H4 (cell line): ENCODE results near the gene COL15A1. TPM values are rescaled to one million over a fixed set of nuclear protein-coding genes. Genes with fewer than 3 reads are reported as not detected.

Source experiments
- DNase-seq: peaks from one replicate; pipeline ENCODE4 v3.0.0-alpha.2; 2015; ENCODE audit warnings: low spot score
- total RNA-seq: library from RNA; depleted of rRNA; stranded (reverse); fragments of >200 nt; shearing (Covaris generic); gene quantifications from 2 replicates; pipeline ENCODE4 v1.2.3, GENCODE V29; 2014

COL15A1 gene
- total RNA-seq, 1 experiment from 2014 or later = 1.8 TPM

DNA sequence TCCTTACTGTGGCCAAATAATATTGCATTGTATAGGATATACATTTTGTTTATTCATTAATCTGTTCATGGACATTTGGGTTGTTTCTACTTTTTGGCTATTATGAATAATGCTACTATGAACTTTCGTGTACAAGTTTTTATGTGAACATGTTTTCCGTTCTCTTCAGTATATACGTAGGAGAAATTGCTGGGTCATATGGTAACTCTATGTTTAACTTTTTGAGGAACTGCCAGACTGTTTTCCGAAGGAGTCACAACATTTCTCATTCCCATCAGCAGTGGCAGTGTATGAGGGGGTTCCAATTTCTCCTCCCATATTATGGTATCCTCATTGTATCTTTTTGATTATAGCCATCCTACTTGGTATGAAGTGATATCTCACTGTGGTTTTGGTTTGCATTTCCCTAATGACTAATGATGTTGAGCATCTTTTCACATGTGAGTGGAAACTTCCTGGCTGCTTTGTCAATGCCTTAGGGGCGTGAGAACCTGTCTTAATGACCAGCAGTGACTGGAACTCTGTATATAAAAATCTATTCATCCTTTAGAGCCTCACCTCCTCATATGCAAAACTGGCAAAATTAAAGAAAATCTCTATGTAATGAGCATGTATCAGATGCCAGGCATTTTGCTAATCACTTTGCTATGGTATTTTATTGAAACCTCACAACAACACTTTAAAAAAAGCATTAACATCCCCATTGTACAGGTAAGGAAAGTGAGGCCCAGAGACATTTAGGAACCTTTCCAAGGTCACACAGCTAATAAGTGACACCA lies 113.4 kb downstream of the COL15A1 start:
- DNase-seq = peak; percentile 60

DNA sequence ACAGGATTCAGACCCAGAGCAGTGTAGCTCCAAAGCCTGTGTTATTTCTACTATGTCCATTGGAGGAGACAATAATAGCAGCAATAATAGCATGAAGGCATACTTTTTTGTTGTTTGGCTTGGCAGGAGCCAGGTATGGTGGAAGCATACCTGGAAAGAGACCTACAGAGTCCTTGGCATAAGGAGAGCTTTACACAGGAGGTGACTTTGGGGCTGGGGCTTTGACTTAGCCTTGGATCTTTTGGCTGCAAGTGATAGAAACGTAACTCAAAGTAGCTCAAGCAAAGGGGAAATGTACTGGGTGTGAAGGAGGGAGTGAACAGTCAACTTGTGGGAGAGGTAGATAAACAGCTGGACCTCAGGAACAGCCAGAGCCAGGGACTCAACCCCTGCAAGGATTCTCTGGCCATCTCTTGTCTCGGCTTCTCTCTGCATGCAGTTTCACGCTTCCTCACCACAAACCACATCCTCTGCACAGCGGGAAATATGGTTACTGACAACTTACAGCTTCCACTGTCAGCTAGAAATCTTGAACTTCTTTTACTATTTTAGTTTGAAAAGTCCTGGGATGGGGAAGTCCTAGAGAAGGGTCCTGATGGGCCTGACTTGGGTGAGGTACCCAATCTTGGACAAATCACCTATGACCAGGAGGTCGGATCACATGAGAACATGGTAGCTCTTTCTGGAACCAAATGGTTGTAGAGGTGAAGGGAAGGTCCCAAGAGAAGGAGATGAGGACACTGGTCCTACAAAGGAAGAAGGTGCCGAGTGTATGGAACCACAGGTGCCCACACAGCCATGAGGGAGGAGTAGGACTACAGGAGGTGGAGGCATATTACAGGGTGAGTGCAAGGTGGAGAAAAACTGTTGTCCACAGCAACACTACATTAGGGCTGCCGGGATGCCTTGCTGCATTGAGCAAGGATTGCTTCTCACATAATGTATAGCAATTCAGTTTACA lies 114.2 kb downstream of the COL15A1 start:
- DNase-seq = peak; percentile 86

DNA sequence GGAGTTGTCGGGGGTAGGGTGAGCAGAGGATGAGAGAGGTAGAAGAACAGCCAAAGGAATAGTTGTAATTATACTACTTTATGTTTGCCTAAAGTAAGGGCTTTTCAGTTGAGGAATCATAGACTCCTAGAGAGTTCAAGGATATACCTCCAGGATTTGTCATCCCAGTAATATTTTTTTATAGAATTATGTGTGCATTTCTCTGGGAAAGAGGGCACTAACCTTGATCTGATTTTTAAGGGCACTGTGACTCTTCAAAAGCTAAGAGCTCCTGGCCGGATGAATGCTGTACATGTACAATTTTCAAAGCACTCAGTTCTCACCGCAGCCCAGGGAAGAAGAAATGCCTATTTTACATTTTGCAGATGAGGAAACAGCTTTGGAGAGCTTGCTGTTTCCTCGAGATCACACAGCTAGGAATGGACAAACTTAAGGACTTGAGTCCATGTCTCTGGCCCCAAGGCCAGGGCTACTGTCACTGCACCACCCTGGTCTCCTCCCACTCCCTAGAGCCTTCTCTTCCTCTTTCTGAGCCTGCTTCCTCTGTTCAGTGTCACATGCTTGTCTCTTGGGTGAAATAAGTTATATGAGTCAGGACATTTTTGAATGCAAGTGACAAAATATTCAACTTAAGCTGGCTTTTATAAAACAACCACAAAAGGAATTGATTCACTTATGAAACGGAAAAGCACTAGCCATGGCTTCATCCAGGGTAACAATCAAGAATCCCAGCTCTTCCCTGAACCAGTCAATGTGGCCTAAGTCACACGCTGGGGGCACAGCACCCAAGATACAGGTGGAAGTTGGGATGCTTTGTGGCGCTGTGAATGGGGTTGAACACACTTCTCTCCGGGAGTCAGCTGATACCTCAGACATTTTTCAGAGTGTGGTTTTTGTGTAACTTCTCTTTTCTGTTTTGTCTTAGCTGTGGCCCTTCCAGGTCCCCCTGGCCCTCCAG lies 115.5 kb downstream of the COL15A1 start:
- DNase-seq = no peak

DNA sequence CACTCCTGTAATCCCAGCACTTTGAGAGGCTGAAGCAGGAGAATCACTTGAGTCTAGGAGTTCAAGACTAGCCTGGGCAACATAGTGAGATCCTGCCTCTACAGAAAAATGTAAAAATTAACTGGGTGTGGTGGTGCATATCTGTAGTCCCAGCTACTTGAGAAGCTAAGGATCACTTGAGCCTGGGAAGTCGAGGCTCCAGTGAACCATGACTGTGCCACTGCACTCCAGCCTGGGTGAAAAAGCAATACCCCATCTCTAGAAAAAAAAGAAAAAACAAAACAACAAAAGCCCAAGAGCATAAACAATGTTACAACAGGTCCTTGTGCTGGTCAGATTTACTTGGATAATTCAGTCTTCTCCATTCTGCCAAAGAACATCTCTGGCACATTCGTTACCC lies 116.9 kb downstream of the COL15A1 start:
- no peak for DNase-seq

DNA sequence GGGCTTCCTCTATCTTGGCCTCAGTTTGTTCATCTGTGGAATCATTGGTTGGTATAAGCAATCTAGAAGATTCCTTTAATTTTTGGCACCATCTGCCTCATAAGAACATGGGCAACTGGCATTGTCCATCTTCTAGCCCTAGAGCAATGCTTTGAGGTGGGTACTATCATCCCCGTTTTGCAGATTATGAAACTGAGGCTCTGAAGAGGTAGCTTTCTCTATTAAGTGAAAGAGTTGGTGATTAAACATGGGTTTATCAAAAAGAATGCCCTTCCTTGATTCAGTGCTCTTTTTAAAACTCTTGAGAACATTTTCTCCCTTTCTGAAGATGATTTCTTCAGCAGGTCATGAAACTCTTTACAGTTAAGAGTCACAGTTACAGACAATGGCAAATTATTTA lies 118.8 kb downstream of the COL15A1 start:
- no peak for DNase-seq

DNA sequence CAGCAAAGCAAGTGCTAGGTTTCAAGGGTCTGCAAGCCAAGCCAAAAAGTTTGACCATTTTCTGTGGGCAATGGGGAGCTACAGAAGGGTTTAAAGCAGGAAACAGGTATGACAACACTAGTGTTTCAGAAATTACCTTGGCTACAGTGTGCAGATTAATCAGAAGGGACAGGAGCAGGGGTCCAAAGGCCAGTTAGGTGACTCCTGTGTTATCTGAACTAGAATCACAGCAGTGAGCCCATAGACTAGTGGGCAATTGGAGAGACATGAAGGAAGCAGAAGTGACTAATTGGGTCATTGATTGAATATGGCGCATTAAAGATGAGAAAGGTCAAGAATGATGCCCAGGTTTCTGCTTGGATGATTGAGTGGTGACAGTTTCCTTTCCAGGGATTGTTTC lies 119.8 kb downstream of the COL15A1 start:
- DNase-seq = no peak

DNA sequence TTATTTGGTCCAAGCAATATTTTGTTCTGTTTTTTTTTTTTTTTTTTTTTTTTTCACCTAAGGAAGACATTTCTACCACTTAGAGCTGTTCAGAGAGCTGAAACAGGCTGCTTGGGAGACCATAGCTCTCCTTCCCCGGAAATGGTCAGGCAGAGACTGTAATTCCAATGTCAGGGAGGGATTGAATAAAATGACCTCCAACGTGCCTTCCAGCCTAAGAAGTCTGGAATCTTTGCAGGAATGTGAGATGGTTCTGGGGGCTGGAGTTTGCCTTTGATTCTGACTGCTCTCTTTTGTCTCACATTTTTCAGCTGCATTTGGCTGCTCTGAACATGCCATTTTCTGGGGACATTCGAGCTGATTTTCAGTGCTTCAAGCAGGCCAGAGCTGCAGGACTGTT lies 122.9 kb downstream of the COL15A1 start:
- no peak for DNase-seq

DNA sequence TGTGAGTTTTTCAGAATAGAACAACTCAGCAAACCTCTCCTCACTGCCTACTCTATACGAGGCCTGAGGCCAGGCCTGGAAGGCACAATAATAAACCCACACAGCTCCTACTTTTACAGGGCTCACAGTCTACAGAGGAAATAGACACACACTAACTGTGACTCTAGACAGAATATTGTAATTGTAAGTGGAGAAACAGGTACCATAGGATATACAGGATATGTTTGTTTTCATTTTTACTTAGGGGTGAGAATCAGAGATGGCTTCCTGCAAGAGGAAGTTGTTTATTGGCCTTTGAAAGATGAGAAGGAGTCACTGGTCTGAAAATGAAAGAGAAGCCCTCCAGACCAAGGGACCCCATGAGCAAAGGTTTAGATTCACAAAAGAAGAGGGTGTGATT lies 125.4 kb downstream of the COL15A1 start:
- no peak for DNase-seq

DNA sequence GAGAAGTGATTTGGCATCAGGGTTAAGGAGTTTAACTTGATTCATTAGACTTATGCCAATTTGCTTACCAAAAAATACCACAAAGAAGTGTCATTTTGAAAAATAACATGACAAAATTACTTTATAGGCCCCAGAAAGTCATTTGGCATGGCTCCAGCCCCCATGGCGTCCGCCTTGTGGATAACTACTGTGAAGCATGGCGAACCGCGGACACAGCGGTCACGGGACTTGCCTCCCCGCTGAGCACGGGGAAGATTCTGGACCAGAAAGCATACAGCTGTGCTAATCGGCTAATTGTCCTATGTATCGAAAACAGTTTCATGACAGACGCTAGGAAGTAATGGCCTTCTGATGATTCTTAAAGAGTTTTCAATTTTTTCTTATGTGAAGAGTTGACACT lies 125.8 kb downstream of the COL15A1 start:
- no peak for DNase-seq

DNA sequence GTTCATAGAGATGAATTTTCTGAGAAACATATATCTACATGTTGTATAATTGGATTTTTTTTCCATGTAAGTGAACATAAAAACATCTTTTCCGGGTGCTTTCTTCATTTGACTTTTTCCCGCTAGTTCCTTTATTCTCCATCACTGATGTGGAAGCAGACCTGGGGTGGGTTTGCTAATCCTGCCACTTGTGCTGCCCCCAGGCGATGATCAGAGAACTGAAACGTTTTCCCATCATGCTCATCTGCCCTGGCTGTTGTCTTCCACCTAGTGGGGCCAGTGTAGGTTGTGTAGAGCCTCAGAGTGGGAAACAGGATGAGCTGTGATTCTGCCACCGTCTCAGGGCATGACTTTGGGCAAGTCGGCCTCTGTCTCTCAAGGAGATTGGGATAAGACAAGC lies 127.0 kb downstream of the COL15A1 start:
- no peak for DNase-seq

DNA sequence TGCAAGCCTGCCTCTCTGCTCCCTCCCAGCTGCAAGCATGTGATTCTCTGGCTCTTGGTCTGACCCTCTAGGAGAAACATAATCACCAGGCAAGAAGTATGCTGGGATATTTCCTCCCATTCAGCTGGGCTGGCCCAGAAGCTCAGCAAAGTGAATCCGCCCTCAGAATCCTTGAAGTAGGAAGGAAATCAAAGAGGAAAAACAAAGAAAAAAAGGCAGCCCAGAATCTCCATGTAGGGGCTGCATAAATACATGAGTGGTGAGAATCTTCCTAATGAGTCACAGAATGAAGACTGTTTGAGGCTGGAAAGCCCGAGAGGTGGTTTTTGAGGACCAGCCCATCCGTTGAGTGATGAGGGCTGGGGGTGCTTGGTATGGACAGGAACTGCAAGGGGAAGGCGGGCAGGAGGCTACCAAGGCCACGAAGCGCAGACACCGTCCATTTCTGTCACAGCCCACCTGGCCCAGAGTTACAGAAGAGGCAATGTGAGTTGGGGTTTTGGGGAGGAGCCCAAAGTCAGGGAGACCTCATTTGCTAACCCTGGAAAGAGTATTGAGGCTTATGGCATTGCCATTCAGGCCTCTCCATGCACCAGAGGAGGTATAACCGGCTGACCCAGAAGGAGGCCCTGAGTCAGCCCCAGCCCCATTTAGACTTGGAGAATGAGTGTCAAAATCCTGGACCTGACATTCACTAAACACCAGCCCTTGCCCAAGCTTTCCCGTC lies 127.8 kb downstream of the COL15A1 start:
- no peak for DNase-seq

DNA sequence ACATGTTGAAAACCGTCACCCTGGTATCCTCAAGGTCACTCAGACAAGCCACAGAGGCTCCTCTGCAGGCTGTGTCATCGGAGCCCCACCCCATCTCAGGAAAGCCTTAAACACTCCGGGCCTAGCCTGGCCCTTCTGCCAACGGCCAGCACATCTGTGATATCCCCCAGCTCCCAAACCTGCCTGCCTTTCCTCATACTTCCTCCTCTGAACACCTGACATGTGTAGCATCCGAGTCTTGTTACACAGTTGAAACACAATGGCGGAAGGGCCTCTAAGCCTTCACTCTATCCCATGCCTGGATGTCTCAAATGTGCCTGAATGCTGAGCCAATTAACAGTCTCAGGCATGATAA lies 128.3 kb downstream of the COL15A1 start:
- no peak for DNase-seq

DNA sequence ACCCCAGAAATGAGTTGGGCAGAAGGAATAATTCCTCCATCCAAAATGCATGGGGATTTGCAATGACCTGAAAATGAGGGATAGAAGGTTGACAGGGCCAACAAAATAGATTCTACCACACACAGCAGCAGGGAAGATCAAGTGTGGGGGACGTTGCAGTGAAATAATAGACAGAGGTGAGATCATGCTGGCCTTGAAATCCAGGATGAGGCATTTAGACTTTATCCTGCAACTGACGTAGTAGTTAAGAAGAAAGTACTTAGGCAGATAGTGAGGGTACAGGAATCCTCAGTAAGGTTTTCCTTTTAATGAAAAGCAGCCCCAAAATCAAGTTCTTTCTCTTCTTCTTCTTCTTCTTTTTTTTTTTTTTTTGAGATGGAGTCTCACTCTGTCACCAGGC lies 129.6 kb downstream of the COL15A1 start:
- no peak for DNase-seq

DNA sequence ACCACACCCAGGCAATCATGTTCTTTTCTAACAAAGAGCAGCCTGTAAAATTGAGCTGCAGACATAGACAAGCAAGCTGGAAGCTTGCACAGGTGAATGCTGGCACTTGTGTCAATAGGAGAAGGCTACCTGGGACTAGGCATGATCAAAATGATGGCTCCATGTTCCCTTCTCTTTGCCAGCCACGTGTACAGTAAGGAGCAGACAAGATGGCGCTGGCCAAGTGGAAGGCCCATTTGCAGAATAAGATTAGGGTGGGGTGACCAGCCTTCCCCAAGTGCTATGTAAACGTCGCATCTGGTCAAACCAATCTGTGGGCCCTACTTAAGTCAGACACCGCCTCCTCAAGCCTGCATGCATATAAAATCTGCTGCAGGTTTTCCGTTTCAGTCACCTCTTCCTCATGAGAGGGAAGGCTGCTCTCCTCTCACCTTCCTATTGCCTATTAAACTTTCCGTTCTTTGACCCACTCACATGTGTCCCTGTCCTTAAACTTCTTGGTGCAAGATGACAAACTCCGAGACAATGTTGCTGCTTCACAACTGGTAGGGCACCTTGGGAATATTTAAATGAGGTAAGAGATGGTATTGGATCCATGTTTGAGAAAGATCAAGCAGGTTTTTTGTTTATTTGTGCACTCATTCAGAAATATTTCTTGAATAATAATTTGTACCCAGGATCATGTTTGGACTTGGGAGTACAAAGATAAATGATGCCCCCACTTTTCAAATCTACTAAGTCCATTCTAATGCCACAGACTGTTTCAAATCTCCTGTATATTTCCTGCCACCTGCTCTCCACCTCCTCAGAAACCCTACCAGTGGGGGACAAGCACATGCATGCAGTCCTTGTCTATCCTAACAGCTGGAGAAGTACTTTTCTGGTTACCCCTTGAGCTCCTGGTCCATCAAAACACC lies 130.5 kb downstream of the COL15A1 start:
- no peak for DNase-seq

DNA sequence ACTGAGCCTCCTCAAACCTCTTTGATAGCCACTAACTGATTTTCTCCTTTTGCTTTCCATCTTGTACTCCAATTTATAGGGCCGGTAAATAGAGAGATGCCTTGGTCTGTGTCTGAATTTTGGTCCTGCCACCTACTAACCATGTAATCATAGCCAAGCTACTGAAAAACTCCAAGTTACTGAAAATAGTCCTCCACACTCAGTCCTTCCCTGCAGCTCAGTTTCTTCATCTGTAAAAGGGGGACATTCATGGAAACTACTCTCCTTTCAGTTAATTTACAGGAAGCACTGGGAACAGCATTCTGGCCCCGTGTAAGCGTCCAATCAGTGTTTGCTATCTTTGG lies 131.2 kb downstream of the COL15A1 start:
- DNase-seq = no peak

DNA sequence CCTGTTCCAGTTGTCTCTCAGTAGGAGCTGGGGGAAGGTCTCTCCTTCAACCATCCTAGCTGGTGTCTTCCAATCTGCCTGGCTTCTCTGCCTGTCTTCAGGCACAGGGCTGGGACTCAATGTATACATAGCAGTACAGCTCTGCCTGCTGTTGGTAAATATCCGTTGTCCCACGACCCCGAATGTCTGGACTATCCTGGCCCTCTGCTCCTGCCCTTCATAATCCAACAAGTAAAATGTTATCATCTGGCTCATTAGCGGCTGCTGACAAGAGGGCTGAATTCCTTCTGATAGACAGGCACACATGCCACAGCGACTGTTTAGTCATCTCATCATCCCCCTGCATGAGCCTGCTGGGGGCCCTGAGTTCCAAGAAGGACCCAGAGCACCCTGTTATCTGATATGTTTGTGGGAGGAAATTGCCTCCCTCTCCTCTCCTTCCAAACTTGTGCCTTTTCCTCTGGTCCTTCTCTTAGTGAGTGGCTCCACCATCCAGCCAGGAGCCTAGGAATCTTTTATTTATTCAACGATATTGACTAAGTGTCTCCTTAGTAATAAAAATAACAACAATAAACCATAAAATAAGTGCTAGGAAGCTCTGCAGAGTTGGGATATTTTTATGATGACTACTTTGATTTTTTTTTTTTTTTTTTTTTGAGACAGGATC lies 131.7 kb downstream of the COL15A1 start:
- DNase-seq = no peak

DNA sequence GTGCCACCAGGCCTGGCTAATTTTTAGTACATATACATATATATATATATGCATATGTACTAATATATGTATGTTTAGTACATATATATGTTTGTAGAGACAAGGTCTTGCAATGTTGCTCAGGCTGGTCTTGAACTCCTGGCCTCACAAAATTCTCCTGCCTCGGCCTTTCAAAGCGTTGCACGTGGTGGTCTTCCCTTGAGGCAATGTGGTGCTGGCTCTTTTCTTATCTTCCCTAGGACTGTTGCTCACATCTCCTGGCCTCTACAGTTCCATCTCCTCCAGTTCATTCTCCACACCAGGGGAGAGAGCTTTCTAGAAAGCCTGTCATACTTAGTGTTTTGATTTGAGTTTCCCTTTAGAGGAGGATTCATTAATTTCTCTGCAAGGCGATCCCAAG lies 132.3 kb downstream of the COL15A1 start:
- no peak for DNase-seq

DNA sequence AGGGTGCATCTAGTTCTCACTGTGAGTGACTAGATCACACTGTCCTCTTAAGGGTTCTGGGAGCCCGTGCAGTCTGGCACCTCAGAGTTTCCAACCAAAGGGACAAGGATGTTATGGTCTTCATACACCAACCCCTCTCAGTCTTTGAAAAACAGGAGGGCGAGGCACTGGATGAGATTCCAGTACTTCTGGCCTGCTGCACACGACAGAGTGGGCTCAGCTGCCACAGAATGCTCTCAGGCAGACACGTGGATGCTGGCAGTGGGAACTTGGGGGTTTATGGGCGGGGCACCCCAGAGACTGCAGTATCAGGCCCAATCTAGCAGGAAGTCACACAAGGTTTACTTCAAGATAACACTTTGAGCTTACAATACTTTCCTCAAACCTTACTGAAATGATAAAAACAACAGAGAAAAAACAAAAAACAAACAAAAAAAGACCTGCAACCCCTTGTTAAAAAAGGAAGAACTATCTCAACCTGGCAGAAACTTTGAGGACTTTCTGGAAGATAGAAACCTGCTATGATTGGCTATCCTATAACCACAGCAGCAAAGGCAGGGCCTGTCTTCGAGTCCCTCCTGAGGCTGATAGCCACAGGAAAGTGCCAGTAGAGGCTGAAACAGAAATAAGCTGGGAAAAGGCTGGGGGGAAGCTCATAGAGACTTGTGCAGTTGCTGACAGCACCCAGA lies 132.9 kb downstream of the COL15A1 start:
- DNase-seq = no peak

DNA sequence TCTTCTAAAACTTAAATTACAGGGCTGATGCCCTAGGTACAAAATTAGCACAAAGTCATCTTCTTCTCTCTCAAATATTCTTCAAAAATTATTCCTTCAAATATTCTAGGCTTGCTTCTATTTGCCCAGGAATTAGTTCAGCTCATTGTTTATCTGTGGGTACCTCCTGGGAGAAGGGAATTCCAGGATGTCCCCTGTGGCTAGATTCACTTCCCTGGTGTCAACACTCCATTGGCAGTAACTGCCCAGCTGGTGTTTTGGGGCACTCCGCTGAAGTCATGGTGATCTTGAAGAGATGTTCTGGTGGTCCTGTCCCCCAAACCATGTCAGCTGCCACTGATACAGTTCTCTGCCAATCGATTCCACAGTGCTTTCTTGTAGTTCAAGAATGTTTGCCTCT lies 135.0 kb downstream of the COL15A1 start:
- DNase-seq = no peak
